ENCODE results near the gene ACAP3.

The ACAP3 gene

DNA sequence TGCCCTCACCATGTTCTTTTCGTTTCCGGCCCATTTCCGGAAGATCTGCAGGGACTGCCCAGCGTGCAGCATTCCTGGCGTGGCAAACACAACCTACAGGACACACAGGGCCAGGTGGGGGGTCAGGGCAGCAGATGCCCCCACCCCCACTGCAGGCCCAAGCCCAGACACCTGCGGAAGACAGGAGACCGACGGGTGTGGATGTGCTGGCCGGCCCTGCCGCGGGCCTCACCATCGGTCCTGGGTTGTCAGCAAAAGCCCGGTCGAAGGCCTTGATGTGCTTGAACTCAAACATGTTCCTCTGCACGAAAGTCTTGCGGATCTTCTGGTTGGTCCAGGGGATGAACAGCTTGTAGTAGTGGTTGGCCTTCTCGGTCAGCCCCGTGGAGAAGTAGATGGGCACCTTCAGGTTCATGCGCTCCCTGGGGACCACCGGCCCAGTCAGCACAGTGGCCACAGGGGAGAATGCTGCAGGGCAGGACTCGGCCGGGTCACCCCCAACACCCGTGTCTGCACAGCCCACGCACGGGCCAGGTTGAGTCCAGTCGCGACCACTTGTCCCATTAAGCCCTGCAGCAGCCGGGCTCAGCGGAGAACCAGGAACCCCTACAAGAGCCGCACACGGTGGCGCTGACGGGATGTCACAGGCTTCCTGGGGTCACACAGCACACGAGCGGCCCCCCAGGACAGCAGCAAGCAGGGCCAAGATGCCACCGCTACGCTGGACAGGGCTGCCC lies 5.9 kb upstream of the ACAP3 start:
- no peak for DNase-seq (ENCODE audit: low read depth)
- TF ChIP-seq, protein P1, sequence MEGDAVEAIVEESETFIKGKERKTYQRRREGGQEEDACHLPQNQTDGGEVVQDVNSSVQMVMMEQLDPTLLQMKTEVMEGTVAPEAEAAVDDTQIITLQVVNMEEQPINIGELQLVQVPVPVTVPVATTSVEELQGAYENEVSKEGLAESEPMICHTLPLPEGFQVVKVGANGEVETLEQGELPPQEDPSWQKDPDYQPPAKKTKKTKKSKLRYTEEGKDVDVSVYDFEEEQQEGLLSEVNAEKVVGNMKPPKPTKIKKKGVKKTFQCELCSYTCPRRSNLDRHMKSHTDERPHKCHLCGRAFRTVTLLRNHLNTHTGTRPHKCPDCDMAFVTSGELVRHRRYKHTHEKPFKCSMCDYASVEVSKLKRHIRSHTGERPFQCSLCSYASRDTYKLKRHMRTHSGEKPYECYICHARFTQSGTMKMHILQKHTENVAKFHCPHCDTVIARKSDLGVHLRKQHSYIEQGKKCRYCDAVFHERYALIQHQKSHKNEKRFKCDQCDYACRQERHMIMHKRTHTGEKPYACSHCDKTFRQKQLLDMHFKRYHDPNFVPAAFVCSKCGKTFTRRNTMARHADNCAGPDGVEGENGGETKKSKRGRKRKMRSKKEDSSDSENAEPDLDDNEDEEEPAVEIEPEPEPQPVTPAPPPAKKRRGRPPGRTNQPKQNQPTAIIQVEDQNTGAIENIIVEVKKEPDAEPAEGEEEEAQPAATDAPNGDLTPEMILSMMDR (conservative IDR thresholded peaks at IDR 0.05; ENCODE audit: low read depth, low read length): no peak
- H3K4me3 ChIP-seq (ENCODE audit: low read depth, low read length): no peak overlapping the region

DNA sequence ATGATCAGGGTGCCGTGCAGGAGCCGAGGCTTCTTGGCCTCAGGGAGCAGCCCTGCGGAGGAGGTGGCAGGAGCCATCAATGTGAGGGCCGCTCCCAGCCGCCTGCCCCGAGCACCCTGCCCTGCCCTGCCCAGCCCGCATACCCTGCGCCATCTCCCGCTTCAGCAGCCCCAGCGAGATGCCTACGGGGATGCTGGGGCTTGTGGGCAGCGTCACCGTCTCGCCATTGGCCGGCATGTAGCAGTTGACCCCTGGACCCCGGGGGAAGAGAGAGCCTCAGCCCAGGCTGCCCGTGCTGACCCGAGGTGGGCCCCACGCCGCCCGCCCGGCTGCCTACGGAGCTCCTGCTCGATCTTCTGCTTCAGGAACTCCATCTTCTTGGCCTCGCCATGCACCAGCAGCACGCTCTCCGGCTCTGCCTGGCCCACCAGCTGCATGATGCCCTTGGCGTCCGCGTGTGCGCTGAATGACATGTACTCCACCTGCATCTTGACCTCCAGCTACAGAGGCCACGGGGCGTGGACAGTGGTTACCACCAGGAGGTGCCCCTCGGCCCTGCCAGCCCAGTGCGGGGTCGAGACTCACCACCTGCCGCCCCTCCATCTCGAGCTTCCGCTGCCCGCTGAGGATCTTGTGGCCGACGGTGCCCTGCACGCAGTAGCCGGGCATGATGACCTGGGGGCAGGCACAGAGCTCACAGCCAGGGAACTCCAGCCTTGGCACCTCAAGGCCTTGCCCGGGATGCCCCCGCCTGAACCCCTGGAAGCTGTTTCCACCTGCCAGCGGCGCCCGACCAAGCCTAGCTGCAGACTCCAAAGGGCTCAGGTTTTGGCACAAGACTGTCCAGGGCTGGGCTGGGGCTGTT lies 5.0 kb upstream of the ACAP3 start:
- no peak overlapping the region for H3K4me3 ChIP-seq (ENCODE audit: low read depth, low read length)
- DNase-seq (ENCODE audit: low read depth): no peak
- TF ChIP-seq, protein P1 (conservative IDR thresholded peaks at IDR 0.05; ENCODE audit: low read depth, low read length): no peak

DNA sequence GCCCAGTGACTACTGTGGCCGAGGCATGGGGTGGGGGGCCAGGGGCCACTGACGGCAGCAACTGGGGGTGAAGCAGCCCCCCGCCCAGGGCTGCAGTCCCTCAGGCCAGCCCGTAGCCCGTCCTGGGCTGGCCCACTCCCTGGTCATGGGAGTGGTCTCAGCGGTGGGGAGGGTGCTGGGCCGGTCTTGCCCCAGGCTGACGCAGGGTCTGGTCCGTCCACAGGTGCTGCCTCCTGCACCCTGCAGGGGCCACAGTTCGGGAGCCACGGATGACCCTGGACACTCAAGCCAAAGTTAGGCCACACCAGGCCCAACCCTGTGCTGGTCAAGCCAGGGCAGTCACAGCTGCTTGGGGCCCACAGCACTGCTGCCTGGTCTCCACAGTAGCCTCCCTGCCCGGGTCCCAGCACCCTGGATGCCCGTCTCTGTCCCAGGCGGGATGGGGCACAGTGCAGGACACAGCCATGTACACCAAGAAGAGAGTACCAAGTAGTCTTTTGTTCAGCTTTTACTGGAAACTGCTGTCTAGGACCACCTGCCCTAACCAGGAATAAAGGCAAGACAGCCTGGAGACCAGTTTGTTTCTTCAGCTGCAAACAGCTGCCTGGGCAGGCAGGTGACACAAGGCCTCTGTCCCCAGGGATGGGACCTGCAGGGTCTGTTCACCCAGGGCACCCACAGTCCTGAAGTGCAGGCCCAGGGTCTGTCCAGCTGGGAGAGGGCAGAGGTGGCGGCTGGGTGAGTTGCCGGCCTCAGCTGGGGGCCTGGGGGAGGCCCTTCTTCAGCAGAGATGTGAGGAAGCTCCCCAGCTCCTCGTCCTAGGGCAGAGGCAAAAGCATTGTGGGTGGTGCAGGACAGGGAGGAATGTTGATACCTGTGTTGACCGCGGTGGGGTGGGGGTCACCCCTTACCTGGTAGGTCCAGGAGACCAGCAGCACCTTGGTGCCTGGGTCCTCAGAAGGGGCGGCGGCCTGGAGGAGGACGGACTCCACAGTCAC lies 3.7 kb upstream of the ACAP3 start:
- TF ChIP-seq, protein P1 (conservative IDR thresholded peaks at IDR 0.05; ENCODE audit: low read depth, low read length): no peak
- no peak for DNase-seq (ENCODE audit: low read depth)
- H3K4me3 ChIP-seq (ENCODE audit: low read depth, low read length): no peak overlapping the region

DNA sequence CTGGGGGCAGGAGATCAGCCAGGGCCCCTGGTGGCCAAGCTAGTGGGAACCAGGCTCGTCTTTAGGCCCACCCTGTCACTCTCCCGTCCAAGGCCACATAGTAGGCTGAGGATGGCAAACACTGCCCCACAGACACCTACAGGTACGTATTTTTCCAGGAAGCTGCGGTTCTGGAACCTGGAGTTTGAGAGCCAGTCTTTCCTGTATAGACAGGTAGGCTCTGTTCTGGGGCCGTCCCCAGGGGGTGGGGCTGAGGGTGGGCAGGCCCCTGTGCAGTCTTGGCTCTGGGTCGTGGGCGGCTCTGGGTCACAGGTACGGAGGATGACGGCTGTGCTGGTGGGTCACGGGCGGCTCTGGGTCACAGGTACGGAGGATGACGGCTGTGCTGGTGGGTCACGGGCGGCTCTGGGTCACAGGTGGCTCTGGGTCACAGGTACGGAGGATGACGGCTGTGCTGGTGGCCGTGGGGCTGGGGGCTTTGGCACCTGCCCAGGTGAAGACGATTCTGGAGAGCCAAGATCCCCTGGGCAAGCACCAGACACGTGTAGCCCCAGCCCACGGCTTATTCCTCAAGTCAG lies 2.8 kb upstream of the ACAP3 start:
- no peak overlapping the region for H3K4me3 ChIP-seq (ENCODE audit: low read depth, low read length)
- no peak for DNase-seq (ENCODE audit: low read depth)
- TF ChIP-seq, protein P1 (conservative IDR thresholded peaks at IDR 0.05; ENCODE audit: low read depth, low read length): no peak

DNA sequence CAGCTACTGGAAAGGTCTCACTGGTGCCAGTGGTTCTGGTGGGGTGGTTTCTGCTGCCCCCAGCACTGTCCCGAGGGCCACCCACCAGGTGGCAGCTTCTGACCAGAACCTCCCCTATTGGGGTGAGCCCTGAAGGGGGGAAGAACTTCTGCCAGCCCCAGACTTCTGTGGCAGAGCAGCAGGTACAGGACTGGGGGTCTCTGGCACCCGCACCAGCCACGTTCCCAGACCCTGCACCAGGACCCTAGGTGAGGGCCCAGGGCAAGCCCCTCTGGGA lies 2.3 kb upstream of the ACAP3 start:
- peak overlapping the region; percentile 84 for H3K4me3 ChIP-seq (ENCODE audit: low read depth, low read length)
- no peak for DNase-seq (ENCODE audit: low read depth)
- TF ChIP-seq, protein P1 (conservative IDR thresholded peaks at IDR 0.05; ENCODE audit: low read depth, low read length): no peak

DNA sequence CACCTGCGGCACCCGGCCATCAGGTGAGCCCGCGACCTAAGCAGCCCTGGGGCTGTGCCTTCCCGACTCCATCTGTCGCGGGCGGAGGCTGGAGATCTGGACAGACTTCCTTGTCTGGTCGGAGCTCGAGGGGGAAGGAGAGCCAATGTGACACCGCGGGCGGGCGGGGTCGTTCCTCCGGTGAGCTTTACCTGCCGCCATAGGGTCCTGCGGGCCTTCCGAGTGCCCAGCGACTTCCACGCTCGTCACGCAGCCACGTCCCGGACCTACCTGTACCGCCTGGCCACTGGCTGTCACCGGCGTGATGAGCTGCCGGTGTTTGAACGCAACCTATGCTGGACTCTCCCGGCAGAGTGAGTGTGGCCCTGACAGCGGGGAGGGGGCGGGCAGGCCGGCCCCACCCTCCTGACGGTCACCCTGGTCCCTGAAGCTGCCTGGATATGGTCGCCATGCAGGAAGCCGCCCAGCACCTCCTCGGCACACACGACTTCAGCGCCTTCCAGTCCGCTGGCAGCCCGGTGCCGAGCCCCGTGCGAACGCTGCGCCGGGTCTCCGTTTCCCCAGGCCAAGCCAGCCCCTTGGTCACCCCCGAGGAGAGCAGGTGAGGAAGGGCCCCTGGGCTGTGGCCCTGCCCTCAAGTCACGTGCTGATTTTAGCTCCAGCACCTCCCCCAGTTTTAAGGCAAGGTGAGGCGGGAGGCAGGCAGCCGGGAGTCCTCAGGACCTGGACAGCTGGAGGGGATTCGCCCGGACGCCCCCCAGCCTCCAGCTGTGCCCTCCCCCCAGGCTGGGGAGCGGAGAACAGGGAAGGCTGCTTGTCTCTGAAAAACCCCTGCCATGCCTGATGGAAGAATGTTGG lies 1.8 kb upstream of the ACAP3 start:
- no peak for DNase-seq (ENCODE audit: low read depth)
- H3K4me3 ChIP-seq (ENCODE audit: low read depth, low read length): peak overlapping the region; percentile 84
- TF ChIP-seq, protein P1 (conservative IDR thresholded peaks at IDR 0.05; ENCODE audit: low read depth, low read length): no peak

Data from choroid plexus epithelial cell (primary cell).